HG03378 (cell line): ENCODE measurements around the gene TRIM59.

ENCODE experiments used
- ATAC-seq: cut with Tn5 transposase; IDR thresholded peaks from one replicate; pipeline ENCODE4 v1.9.1; 2021; ENCODE audit warnings: mild to moderate bottlenecking, moderate library complexity; ENCODE audit not compliant: unreplicated experiment

TRIM59 gene, protein sequence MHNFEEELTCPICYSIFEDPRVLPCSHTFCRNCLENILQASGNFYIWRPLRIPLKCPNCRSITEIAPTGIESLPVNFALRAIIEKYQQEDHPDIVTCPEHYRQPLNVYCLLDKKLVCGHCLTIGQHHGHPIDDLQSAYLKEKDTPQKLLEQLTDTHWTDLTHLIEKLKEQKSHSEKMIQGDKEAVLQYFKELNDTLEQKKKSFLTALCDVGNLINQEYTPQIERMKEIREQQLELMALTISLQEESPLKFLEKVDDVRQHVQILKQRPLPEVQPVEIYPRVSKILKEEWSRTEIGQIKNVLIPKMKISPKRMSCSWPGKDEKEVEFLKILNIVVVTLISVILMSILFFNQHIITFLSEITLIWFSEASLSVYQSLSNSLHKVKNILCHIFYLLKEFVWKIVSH

DNA sequence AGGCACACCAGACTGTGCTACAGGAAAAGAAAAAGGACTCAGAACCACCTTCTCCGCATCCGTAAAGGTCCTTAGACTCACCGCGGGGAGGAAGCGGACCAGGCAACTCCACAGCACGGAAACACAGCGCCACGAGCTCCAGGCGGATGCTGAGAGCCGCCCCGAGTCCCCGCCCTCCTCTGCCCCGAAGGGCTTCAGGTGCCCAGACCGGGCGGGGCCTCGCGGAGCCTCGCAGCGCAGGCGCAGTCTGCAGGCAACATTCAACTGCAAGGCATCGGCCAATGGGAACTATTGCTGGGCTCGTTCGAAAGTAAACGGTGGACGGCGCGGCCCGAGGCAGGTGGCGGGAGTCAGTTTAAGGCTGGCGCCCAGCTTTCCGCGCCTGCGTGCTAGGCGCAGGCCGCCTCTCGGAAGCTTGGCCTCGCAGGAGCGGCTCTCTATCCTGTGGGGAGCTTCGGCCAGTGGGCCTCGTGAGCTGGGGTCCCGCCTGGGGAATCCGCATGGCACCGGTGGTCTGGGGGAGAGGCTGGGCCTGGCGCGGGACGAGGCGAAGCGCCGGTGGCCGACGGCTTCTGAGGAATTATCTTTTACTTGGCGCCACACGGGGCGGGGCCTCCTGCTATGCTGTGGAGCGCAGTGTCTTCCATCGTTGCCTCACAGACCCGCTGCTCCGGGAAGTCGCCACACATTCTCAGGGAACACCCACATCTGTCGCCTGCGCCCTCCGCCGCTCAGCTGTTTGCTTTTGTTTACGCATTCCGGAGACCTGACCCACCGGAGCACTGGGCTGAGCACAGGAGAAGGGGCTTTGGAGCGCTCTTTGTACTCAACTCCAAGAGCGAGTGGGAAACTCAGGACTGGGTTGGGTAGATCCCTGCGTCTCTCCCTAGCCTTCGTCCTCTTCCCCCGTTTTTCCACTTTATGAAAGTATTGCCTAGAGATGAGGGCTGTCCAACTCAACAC lies at the start of gene TRIM59:
Gene TRIM59 (minus strand): TSS at position 151 of the 963 bp plus-strand sequence. CDS start 10,603 bp downstream, outside the sequence.
- ATAC-seq: peak; percentile 92

DNA sequence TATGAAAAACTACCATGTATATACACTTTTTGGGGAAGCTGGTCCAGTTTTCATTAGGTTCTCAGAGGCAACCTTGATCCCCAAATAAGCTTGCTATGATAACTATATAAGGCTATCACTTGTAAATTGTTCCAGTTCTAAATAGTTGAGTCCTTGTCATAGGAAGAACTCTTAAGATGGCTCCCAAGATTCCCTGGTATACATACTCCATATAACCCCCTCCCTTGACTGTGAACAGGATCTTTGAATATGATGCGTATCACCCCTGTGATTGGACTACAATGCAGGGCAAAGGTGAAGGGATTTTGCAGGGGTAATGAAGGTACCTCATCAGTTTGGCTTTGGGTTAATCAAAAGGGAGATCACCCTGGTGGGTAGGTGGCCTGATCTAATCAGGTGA lies 48.6 kb upstream of the TRIM59 start:
- no peak for ATAC-seq

DNA sequence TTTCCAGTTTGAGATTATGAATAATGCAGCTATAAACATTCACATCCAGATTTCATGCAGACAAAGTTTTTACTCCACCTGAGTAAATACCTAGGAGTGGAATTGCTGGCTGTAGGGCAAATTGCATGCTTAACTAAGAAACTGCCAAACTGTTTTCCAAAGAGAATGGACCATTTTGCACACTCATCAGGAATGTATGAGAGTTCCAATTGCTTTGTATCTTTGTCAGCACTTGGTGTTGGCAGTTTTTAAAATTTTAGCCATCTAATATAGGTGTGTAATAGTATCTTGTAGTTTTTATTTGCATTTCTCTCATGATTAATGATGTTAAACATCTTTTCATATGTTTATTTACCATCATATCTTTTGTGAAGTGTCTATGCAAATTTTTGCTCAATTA lies 40.6 kb upstream of the TRIM59 start:
- no peak for ATAC-seq

DNA sequence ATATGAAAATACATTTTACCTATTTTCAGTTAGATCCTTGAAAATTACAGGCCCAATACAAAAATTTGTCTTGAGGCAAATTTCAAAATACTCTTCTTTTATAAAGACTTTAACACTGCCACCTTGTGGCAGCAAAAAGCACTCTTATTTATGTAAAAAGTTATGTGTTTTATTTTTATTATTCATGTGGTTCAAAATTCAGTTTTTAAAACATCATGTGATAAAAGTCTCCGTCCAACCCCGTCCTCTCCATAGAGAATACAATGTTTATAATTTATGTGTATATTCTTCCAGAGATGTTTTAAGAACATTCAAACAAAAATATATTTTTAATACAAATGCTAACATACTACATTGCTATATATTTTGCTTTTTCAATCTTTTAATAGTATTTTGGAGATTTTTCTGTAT lies 36.9 kb upstream of the TRIM59 start:
- no peak for ATAC-seq

DNA sequence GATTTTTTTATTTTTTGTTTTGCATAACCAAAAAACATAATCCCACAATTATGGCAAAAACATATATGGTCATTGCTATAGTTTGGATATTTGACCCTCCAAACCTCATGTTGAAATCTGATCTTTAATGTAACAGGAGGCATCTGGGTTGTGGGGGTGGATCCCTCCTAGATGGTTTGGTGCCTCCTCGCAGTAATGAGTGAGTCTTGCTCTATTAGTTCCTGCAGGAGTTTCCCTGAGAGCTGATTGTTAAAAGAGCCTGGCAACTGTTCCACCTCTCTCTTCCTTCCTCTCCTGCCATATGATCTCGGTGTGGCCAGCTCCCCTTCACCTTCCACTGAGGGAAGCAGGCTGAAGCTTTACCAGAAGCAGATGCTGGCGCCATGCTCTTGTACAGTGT lies 33.2 kb upstream of the TRIM59 start:
- no peak for ATAC-seq

DNA sequence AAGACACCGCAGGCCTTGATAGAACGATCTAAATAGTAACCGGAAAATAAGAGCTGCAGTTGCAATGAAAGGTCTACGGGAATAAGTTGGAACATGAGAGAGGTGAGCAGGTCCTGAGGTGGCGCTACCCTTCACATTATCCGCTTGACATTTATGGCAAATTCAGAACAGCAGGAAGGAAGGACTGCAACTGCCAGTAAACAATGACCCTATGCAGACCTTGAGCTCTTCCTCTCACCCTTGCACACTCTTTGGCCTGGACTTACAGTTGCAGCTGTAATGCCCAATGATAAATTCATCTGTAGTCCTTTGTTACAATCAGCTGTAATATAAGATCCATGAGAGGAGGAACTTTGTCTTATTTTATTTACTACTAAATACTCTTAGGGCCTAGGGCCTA lies 32.3 kb upstream of the TRIM59 start:
- no peak for ATAC-seq

DNA sequence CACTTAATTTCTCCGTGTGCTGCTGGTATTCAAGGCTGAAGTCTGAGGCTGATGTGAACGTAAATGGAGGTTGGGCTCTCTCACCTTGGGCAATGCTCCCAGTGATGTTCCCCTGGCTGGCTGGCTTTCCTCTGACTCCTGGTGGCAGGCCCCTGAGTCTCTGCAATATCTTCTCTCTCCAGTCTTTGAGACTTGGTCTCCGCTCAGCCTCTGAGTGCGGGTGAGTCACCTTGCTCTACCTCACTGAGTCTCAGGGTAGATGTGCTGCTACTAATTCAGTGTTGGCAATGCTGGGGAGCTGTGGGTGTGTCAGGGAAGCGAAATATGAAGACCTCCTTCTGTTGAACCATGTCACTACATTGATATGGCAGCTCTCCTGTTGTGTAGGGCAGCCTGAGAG lies 31.3 kb upstream of the TRIM59 start:
- ATAC-seq: no peak

DNA sequence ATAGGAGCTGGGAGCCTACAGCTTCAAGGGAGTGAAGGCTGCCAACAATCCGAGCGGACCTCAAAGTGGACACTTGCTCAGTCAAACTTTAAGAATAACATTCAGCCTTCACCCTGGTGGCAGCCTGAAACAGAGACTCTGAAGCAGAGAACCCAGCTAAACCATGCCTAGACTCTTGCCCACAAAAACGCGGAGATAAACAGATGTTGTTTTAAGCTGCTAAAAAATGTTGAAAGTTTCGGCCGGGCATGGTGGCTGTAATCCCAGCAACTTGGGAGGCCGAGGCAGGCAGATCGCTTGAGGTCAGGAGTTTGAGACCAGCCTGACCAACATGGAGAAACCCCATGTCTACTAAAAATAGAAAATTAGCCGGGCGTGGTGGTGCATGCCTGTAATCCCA lies 29.8 kb upstream of the TRIM59 start:
- ATAC-seq: no peak

DNA sequence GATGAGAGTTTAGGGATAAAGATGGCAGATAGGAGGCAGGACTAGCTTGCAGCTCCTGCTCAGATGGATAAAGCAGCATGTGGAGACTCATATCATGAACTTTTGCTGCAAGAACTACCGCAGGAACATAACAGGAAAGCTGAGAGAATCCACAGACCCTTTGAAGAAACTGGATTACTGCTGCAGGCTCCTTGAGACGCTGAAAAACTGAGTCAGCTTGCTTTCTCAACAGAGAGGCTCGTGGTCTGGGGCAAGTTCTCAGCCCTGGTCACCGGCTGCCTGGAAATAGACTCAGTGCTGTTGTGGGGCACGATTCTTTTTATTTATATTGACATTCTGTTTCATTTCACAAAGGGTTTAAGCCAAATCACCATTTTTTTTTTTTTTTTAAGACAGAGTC lies 28.8 kb upstream of the TRIM59 start:
- ATAC-seq: no peak

DNA sequence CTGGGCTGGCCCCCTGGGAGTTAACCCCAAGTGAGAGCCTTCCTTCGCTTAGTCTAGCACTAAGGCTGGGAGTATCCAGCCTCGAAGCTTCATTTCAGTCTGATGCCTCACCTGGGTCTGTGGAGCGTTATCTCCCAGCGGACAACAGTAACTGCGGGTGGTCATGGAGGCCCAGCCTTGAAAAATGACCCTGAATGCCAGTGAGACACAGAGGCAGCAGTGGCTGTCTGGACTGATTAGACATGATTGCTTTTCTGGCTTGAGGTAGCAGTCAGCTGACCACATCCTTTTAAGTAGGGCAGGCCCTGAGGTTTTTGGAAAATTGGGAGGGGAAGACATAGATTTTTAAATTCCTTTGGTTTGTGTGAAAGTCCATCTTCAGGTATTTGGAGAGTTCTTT lies 28.2 kb upstream of the TRIM59 start:
- ATAC-seq: no peak

DNA sequence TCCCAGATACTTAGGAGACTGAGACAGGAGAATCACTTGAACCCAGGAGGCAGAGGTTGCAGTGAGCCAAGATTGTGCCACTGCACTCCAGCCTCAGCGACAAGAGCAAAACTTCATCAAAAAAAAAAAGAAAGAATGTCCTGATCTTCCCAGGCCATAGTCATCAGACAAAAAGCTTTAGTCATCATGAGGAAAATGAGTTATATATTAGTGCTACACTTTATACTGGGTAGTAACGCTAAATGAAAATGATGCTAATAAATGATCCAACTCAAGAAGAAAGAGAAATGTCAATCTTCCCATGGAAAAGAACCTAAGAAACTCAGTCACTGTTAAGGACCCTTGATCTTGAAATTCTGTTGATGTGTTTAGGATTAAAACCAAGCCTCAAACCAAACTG lies 26.3 kb upstream of the TRIM59 start:
- ATAC-seq: no peak

DNA sequence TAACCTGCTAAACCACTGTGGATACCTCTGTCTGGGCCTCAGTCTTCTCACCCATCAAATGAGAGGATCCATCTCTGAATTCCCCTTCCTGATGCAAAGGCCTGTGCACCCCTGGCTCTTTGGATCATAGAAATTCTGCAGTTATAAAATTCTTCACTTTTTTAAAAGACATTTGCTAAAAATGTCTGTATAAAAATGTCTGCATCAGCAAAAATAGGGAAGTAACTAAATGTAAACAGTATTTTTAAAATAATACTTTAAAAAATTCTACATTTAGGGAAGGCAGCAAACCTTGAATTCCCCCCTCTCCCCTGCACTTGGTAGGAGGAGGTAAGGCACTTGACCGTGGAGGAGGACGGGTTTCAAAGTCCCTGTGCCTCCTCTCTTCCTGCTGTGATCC lies 25.6 kb upstream of the TRIM59 start:
- no peak for ATAC-seq

DNA sequence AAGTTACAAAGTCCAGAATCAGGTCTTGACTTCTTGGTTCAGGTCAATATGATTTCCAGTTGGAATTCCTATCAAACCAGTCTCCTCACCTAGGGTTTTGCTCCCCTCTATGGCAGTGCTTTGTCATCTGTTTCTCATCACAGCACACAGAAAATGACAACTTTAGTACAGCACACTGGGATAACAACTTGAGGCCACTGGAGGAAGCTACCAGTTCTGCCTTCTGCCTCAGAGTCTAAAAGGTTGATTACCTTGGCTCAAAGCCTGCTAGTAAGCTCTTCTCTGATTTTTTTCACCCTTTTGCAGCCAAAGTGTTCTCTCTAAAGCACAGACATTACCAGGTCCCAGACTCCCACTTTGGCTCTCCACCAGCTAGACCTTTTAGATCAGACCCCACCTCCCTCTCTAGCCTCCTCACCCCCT lies 24.8 kb upstream of the TRIM59 start:
- ATAC-seq: no peak

DNA sequence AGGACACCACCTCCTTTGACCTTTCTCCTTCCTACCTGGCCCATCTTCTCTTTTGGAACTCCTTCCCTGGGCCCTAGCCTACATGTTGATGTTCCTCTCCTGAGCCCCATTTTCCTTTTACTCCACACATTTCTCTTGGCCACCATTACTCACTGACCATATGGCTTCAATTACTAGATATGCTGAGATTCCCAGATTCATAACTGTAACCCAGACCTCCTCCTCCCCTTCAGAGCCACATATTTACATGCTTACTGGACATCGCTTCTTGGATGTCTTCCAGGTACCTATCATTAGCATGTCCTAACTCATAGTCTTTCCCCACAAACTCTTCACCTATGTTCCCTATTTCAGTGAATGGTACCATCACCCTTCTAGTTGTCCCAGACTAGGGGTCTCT lies 24.4 kb upstream of the TRIM59 start:
- ATAC-seq: no peak

DNA sequence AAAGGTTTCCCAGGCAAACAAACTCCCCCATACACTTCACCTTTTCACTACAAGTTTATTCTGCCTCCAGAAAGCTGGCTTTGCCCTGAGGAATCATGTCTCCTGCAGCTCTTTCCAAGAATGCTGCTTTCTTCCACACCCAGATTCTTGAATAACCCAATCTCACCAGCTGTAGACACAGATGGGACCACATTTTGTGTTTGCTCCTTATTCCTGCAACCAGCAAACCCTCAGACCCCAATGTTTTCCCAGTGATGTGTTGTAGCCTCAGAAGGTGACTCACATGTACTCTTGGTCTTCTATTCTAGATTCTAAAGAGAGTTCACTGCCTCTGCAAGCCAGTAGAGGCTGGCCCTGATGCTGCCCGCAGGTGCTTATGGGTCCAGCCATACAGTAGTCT lies 23.6 kb upstream of the TRIM59 start:
- ATAC-seq: no peak

DNA sequence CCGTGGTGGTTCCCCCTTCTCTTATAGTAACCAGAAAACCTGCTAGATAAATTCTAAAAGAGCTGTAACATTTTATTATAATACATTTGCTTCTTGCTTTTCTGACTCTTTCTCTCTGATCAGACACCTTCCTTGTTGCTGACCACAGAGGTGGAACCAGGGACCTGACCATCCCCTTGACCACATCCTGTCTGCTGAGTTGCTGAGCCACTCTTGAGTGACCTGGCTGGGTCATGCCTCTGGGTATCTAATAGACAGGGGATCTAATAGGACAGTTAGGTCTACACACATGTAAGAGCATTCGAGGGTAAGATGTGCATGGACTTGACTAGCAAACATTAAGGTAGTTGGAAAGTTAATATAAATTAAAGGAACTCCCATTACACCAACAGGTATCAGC lies 22.8 kb upstream of the TRIM59 start:
- peak; percentile 62 for ATAC-seq

DNA sequence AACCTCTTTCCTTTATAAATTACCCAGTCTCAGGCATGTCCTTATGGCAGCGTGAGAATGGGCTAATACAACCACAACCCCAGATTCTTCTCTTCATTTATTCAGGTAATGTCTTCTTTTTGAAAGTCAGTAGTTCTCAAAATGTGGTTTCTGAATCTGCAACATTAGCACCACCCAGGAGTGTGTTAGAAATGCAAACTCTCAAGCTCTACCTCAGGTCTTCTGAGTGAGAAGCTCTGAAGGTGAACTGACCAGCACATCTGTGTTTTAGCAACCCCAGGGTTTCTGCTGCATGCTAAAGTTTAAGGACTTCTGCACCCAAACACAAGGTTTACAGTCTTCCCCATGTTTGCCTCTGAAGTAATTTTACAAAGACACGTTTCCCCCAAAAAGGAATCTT lies 22.3 kb upstream of the TRIM59 start:
- ATAC-seq: no peak

DNA sequence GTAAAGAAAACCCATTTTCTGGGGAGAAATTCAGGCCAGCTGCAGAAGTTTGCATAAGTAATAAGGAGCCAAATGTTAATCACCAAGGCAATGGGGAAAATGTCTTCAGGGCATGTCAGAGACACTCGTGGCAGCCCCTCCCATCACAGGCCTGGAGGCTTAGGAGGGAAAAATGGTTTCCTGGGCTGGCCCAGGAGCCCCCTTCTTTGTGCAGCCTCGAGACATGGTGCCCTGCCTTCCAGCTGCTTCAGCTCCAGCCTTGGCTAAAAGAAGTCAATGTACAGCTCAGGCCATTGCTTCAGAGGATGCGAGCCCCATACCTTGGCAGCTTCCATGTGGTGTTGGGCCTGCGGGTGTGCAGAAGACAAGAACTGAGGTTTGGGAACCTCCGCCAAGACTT lies 20.6 kb upstream of the TRIM59 start:
- no peak for ATAC-seq

DNA sequence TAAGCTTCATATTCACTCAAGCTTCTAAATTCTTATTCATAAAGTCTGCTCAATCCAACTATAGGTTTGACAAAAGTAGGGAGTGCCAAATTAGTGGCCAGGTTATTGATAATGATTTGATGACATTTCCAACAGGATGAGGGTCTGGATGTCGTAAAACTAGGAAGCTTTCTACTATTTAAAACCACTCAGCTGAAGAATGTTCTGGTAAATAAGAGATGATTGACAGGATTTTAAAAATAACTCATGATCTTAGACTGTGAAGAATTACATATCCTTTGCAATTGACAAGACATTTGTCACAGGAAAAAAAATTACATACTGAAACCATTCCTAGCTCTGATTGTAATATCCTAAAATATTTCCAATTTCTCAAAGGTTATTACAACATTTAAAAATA lies 15.4 kb upstream of the TRIM59 start:
- no peak for ATAC-seq

DNA sequence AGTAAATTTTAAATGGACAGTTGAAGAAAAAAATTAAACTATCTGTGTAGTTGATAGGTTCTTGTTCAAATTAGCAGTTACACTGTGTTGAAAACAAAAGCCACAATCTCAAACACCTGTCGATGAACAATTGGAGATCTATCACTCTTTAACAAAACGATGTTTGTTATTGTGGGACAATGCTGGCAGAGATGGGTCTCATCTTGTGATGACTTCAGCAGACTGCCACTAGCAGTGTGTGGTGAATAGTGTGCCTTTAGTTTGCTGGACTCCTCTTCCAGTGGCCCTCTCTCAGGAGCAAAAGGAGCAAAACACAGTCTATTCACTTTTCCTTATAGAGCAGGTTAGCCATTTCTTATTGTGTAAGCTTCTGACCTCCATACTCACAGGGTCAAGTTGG lies 14.7 kb upstream of the TRIM59 start:
- ATAC-seq: no peak

DNA sequence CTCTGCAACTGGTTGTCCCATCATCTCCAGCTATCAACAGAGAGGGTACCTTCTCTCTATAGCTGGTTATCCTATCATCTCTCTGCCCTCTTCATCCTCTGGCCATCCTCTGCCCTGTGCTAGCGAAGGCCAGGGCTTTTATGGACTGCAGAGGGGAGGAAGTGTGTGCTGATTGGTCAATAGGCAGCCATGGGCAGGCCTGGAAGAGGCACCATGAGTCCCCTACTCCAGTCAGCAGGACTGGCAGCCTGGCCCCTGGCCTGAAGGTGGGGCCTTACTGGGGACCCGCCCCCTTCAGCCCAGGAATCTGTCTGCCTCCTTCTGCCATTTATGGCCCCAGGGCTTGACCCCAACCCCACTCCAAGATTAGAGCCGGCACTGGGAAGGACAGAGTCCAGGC lies 10.4 kb upstream of the TRIM59 start:
- no peak for ATAC-seq

DNA sequence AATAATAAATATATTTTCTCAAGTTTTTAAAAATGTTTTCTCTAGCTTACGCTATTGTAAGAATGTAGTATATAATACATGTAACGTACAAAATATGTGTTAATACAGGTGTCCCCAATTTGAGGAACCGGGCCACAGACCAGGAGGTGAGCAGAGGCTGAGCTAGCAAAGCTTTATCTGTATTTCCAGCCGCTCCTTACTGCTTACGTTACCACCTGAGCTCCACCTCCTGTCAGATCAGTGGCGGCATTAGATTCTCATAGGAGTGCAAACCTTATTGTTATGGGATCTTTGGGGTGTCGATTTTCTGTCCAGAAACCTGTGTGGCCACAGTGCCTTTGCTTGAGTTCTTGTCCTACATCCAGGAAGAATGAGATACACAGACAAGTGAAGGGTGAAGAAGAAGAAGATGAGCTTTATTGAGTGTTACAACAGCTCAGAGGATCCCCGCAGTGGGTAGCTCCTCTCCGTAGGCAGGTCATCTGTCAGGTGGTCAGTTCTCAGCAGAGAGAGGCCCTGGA lies 9.9 kb upstream of the TRIM59 start:
- ATAC-seq: no peak
